HEK293 (cell line): ENCODE measurements around the gene ISG20L2.

ENCODE experiments used
- CTCF ChIA-PET: fragments of 350-600 bp; formaldehyde crosslinking; extraction: SDS; loops from one replicate; lab custom pipeline; 2021; ENCODE audit warnings: antibody characterized with exemption; lab: Yijun Ruan, JAX
- POLR2A ChIA-PET: fragments of 300-600 bp; formaldehyde crosslinking; extraction: SDS; loops from one replicate; lab custom pipeline; 2020; ENCODE audit warnings: antibody characterized with exemption, inconsistent platforms; lab: Yijun Ruan, JAX
- H3K27ac ChIP-seq: fragments of 200-500 bp; sonication (Bioruptor generic); 2 replicates; pipeline ENCODE4 v1.5.1; 2014; ENCODE audit warnings: low read depth, low read length, control low read depth, inconsistent platforms; ENCODE audit errors: extremely low read depth
- H3K36me3 ChIP-seq, 2 experiments: fragments of 200-500 bp in 1 of 2; sonication (Bioruptor generic) in 1 of 2; 1 replicate in 1 of 2; 2 replicates in 1 of 2; pipeline ENCODE4 v1.5.1; 2014 to 2017; ENCODE audit warnings: inconsistent platforms in 2 of 2, low read length in 2 of 2; ENCODE audit not compliant: control insufficient read depth in 2 of 2, insufficient read depth in 1 of 2
- H3K4me1 ChIP-seq: fragments of 200-500 bp; sonication (Bioruptor generic); 2 replicates; pipeline ENCODE4 v1.5.1; 2014; ENCODE audit warnings: mild to moderate bottlenecking, low read length, inconsistent platforms; ENCODE audit not compliant: control insufficient read depth, insufficient read depth
- H3K4me3 ChIP-seq: 2 replicates; pipeline ENCODE4 v1.5.1; 2011; ENCODE audit warnings: low read depth, mild to moderate bottlenecking, control low read depth, low read length, moderate library complexity
- H3K9me3 ChIP-seq: fragments of 200-500 bp; sonication (Bioruptor generic); 2 replicates; pipeline ENCODE4 v1.5.1; 2014; ENCODE audit warnings: low read depth, low read length, inconsistent platforms; ENCODE audit not compliant: control insufficient read depth, insufficient read depth
- BCL11B ChIP-seq: fragments of 450-650 bp; formaldehyde crosslinking; IDR thresholded peaks from 2 replicates; pipeline ENCODE4 v1.5.1; 2016; ENCODE audit warnings: low read depth, missing biosample characterization, missing genetic modification characterization
- HIC1 ChIP-seq: fragments of 450-650 bp; formaldehyde crosslinking; IDR thresholded peaks from 2 replicates; pipeline ENCODE4 v1.5.1; 2016; ENCODE audit warnings: missing biosample characterization, missing genetic modification characterization
- HOXA7 ChIP-seq: sonication (generic); formaldehyde crosslinking; IDR thresholded peaks from 2 replicates; pipeline ENCODE4 v1.8.1; 2022; ENCODE audit warnings: missing genetic modification reagents, borderline replicate concordance
- HOXD13 ChIP-seq: sonication (generic); formaldehyde crosslinking; IDR thresholded peaks from 2 replicates; pipeline ENCODE4 v1.8.0; 2022; ENCODE audit warnings: missing genetic modification reagents, borderline replicate concordance
- OSR2 ChIP-seq: fragments of 450-650 bp; formaldehyde crosslinking; IDR thresholded peaks from 2 replicates; pipeline ENCODE4 v1.5.1; 2016; ENCODE audit warnings: missing biosample characterization, missing genetic modification characterization
- PRDM1 ChIP-seq: fragments of 450-650 bp; formaldehyde crosslinking; IDR thresholded peaks from 2 replicates; pipeline ENCODE4; 2016; ENCODE audit warnings: missing biosample characterization, missing genetic modification characterization
- ZBTB17 ChIP-seq: fragments of 450-650 bp; formaldehyde crosslinking; IDR thresholded peaks from 2 replicates; pipeline ENCODE4 v1.5.1; 2016; ENCODE audit warnings: missing biosample characterization, missing genetic modification characterization
- ZBTB21 ChIP-seq: fragments of 450-650 bp; formaldehyde crosslinking; IDR thresholded peaks from 2 replicates; pipeline ENCODE4 v1.5.1; 2017; ENCODE audit warnings: missing biosample characterization, missing genetic modification characterization
- ZBTB48 ChIP-seq: fragments of 450-650 bp; formaldehyde crosslinking; IDR thresholded peaks from 2 replicates; pipeline ENCODE4 v1.5.1; 2016; ENCODE audit warnings: missing biosample characterization, missing genetic modification characterization
- ZNF155 ChIP-seq: fragments of 450-650 bp; formaldehyde crosslinking; IDR thresholded peaks from 2 replicates; pipeline ENCODE4 v1.5.1; 2016; ENCODE audit warnings: missing biosample characterization, missing genetic modification characterization
- ZNF202 ChIP-seq: fragments of 450-650 bp; formaldehyde crosslinking; IDR thresholded peaks from 2 replicates; pipeline ENCODE4 v1.5.1; 2016; ENCODE audit warnings: missing biosample characterization, missing genetic modification characterization, borderline replicate concordance
- ZNF223 ChIP-seq: fragments of 450-650 bp; formaldehyde crosslinking; IDR thresholded peaks from 2 replicates; pipeline ENCODE4 v1.5.1; 2016; ENCODE audit warnings: missing biosample characterization, missing genetic modification characterization
- ZNF239 ChIP-seq: fragments of 450-650 bp; formaldehyde crosslinking; IDR thresholded peaks from 2 replicates; pipeline ENCODE4 v1.5.1; 2016; ENCODE audit warnings: missing biosample characterization, missing genetic modification characterization
- ZNF274 ChIP-seq, 2 experiments: fragments of 200-500 bp in 1 of 2; fragments of 450-650 bp in 1 of 2; sonication (Bioruptor generic) in 1 of 2; formaldehyde crosslinking in 1 of 2; IDR thresholded peaks; 2 replicates each; pipeline versions ENCODE4 v1.5.1 to v1.6.1; 2014 to 2016; ENCODE audit warnings: borderline replicate concordance in 1 of 2, inconsistent platforms in 1 of 2, low read length in 1 of 2, missing biosample characterization in 1 of 2, missing genetic modification characterization in 1 of 2
- ZNF350 ChIP-seq: fragments of 450-650 bp; formaldehyde crosslinking; IDR thresholded peaks from 2 replicates; pipeline ENCODE4 v1.5.0; 2017; ENCODE audit warnings: missing biosample characterization, mild to moderate bottlenecking, missing genetic modification characterization
- ZNF366 ChIP-seq: fragments of 450-650 bp; formaldehyde crosslinking; conservative IDR thresholded peaks from 2 replicates; pipeline ENCODE4 v1.5.1; 2016; ENCODE audit warnings: missing biosample characterization, missing genetic modification characterization
- ZNF398 ChIP-seq: fragments of 450-650 bp; formaldehyde crosslinking; IDR thresholded peaks from 2 replicates; pipeline ENCODE4 v1.5.1; 2017; ENCODE audit warnings: missing biosample characterization, missing genetic modification characterization
- ZNF670 ChIP-seq: fragments of 450-650 bp; formaldehyde crosslinking; IDR thresholded peaks from 2 replicates; pipeline ENCODE4 v1.5.1; 2016; ENCODE audit warnings: missing biosample characterization, missing genetic modification characterization, low read depth
- ZNF777 ChIP-seq: fragments of 450-650 bp; formaldehyde crosslinking; IDR thresholded peaks from 2 replicates; pipeline ENCODE4 v1.5.1; 2017; ENCODE audit warnings: missing biosample characterization, missing genetic modification characterization, borderline replicate concordance
- ZSCAN16 ChIP-seq: fragments of 450-650 bp; formaldehyde crosslinking; IDR thresholded peaks from 2 replicates; pipeline ENCODE4 v1.5.1; 2016; ENCODE audit warnings: missing biosample characterization, missing genetic modification characterization
- TF ChIP-seq, protein P1 (sequence below): fragments of 450-650 bp; formaldehyde crosslinking; IDR thresholded peaks from 2 replicates; pipeline ENCODE4 v1.5.1; 2017; ENCODE audit warnings: missing biosample characterization, missing genetic modification characterization

ISG20L2 gene

DNA sequence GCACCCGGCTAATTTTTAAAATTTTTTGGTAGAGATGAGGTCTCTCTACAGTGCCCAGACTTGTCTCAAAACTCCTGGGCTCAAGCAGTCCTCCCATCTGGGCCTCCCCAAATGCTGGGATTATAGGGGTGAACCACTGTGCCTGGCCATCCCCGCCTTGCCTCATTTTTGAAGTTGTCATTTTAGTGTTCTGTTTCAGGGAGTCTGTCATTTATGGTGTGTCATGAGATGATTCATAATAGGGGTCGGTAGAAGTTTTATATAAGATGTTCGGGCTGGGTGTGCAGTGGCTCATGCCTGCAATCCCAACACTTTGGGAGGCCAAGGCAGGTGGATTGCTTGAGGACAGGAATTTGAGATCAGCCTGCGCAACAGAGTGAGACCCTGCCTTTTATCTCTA, 47.2 kb upstream of the ISG20L2 start (continued):
- TF ChIP-seq ZNF398, result no peak
- TF ChIP-seq, all 188 proteins: peak for 3

- no peak for TF ChIP-seq ZNF274 (IDR thresholded peaks at IDR 0.05; ENCODE audit: low read length)
- no peak for TF ChIP-seq ZNF274 (tag by site-specific recombination; IDR thresholded peaks at IDR 0.05; ENCODE audit: borderline replicate concordance)
- TF ChIP-seq ZNF223 (tag by site-specific recombination), result no peak
- TF ChIP-seq, protein P1, sequence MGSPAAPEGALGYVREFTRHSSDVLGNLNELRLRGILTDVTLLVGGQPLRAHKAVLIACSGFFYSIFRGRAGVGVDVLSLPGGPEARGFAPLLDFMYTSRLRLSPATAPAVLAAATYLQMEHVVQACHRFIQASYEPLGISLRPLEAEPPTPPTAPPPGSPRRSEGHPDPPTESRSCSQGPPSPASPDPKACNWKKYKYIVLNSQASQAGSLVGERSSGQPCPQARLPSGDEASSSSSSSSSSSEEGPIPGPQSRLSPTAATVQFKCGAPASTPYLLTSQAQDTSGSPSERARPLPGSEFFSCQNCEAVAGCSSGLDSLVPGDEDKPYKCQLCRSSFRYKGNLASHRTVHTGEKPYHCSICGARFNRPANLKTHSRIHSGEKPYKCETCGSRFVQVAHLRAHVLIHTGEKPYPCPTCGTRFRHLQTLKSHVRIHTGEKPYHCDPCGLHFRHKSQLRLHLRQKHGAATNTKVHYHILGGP (tag by site-specific recombination), result 0 out of 2 replicates have a peak, but pooled peaks have one; percentile 12
- TF ChIP-seq ZNF155, result no peak
- TF ChIP-seq ZSCAN16, result no peak
- TF ChIP-seq ZNF777, result no peak
- no peak for TF ChIP-seq ZBTB17 (tag by site-specific recombination)
- no peak for TF ChIP-seq ZNF670 (tag by site-specific recombination)
- TF ChIP-seq ZBTB21 (tag by site-specific recombination), result no peak
- TF ChIP-seq BCL11B (tag by site-specific recombination), result no peak
- TF ChIP-seq ZNF366, result no peak
- TF ChIP-seq PRDM1, result peak; percentile 93
- no peak for TF ChIP-seq ZNF202 (tag by site-specific recombination)
- no peak for TF ChIP-seq OSR2 (tag by site-specific recombination)
- no peak for TF ChIP-seq ZNF350 (tag by site-specific recombination)
- TF ChIP-seq HIC1 (tag by site-specific recombination), result no peak
- Histone ChIP-seq H3K9me3 (no peaks in the 10 kb centered on the region), H3K27ac (no peak overlapping the region), H3K4me1 (peaks cover 16% of the 10 kb centered on the region), H3K36me3 (peaks cover 4 to 53% of the 10 kb centered on the region in 2 experiments; a peak in 2 of 3 replicates), H3K4me3 (no peak overlapping the region)
- POLR2A ChIA-PET, result no interaction called here
- CTCF ChIA-PET, result interaction anchor here (1.2 to 3.6 kb wide), 3 partner anchors 8 to 84 kb away, joined by 5 to 31 read pairs (median 8); partner anchors contain the start of genes ISG20L2 and METTL25B
Measured at GRCh38 chr1:156773607-156774006, 45.0 kb upstream of the ISG20L2 start.

GRCh38 chr1:156772728-156773497, 44.3 kb upstream of the ISG20L2 start:
- TF ChIP-seq ZNF350 (tag by site-specific recombination) (no peak), ZNF239 (tag by site-specific recombination) (no peak), ZBTB48 (0 out of 2 replicates have a peak, but pooled peaks have one; percentile 16), HOXA7 (CRISPR knock-in tag) (no peak), PRDM1 (0 out of 2 replicates have a peak, but pooled peaks have one; percentile 54), HOXD13 (CRISPR knock-in tag) (no peak)
- ChIA-PET CTCF (interaction anchor here (0.6 to 3.6 kb wide), 6 partner anchors 9 to 114 kb away, joined by 3 to 31 read pairs (median 4); partner anchors contain the start of genes ISG20L2 and METTL25B), POLR2A (interaction anchor here (0.7 to 1.3 kb wide), 3 partner anchors 21 to 80 kb away, joined by 3 to 6 read pairs (median 4); partner anchors contain the start of genes HDGF, ISG20L2 and METTL25B)
- Histone ChIP-seq H3K4me1 (peaks cover 16% of the 10 kb centered on the region), H3K27ac (no peak overlapping the region), H3K4me3 (no peak overlapping the region), H3K36me3 (peaks cover 4 to 57% of the 10 kb centered on the region in 2 experiments; a peak in 2 of 3 replicates), H3K9me3 (no peaks in the 10 kb centered on the region)
